ENCODE data around the gene RPH3AL.

DNA sequence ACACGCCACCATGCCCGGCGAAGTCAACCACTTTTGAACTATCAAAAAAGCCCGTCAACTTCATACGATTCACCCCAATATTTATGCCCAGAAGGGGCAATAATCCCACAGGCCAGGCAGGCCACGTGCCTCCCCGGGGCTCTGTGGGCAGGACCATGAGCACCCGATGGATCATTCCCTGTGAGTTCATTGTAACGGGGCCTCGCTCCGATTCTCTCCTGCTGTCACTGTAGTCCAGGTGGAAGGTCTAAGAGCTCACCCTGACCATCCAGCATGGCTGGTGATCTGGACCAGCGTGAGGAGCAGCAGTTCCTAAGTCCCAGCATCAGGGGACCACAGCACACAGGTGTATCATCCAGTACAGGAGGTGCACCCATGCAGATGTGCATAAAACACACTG is 93.7 kb downstream of the RPH3AL start:
- TF ChIP-seq, protein P1, sequence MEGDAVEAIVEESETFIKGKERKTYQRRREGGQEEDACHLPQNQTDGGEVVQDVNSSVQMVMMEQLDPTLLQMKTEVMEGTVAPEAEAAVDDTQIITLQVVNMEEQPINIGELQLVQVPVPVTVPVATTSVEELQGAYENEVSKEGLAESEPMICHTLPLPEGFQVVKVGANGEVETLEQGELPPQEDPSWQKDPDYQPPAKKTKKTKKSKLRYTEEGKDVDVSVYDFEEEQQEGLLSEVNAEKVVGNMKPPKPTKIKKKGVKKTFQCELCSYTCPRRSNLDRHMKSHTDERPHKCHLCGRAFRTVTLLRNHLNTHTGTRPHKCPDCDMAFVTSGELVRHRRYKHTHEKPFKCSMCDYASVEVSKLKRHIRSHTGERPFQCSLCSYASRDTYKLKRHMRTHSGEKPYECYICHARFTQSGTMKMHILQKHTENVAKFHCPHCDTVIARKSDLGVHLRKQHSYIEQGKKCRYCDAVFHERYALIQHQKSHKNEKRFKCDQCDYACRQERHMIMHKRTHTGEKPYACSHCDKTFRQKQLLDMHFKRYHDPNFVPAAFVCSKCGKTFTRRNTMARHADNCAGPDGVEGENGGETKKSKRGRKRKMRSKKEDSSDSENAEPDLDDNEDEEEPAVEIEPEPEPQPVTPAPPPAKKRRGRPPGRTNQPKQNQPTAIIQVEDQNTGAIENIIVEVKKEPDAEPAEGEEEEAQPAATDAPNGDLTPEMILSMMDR (IDR thresholded peaks at IDR 0.05), result no peak
- no peak for TF ChIP-seq ZFX (IDR thresholded peaks at IDR 0.05; ENCODE audit: borderline replicate concordance)

Measured in 22Rv1 (cell line).